Lung (tissue), 12 donors: Measurements from ENCODE around the gene CDK19. TPM values are rescaled to one million over a fixed set of nuclear protein-coding genes. Genes with fewer than 3 reads are reported as not detected.

ENCODE experiments used
- ATAC-seq: fragments of 200-7000 bp; cut with Tn5 transposase; one replicate; pipeline ENCODE4 v1.9.1; 2020; ENCODE audit warnings: moderate number of reproducible peaks; ENCODE audit not compliant: insufficient read depth, low FRiP score
- DNase-seq, 3 donors: peaks; one replicate each; pipeline ENCODE4 v3.0.0-alpha.2; 2013 to 2017
- H3K27ac ChIP-seq, 2 donors: one replicate each; pipeline ENCODE4 v1.5.1; 2013; ENCODE audit warnings: mild to moderate bottlenecking in 2 of 2, moderate library complexity in 2 of 2, control low read depth in 1 of 2, inconsistent platforms in 1 of 2, low read depth in 1 of 2, low read length in 1 of 2
- H3K27me3 ChIP-seq, 3 donors: one replicate each; pipeline ENCODE4 v1.5.1; 2013; ENCODE audit warnings: low read length in 2 of 3; ENCODE audit not compliant: control insufficient read depth in 3 of 3, insufficient read depth in 3 of 3
- H3K36me3 ChIP-seq, 4 donors: one replicate each; pipeline ENCODE4 v1.5.1; 2013; ENCODE audit warnings: low read length in 4 of 4, mild to moderate bottlenecking in 1 of 4, moderate library complexity in 1 of 4; ENCODE audit not compliant: control insufficient read depth in 4 of 4, insufficient read depth in 4 of 4
- H3K4me1 ChIP-seq, 5 donors: one replicate each; pipeline ENCODE4 v1.5.1; 2013; ENCODE audit warnings: low read length in 5 of 5, mild to moderate bottlenecking in 2 of 5, moderate library complexity in 1 of 5; ENCODE audit not compliant: control insufficient read depth in 5 of 5, insufficient read depth in 5 of 5
- H3K4me3 ChIP-seq: one replicate; pipeline ENCODE4 v1.5.1; 2013; ENCODE audit warnings: mild to moderate bottlenecking, control low read depth, moderate library complexity
- H3K9ac ChIP-seq, 2 donors: one replicate each; pipeline ENCODE4 v1.5.1; 2013; ENCODE audit warnings: low read length in 2 of 2, control low read depth in 1 of 2; ENCODE audit not compliant: insufficient read depth in 1 of 2
- H3K9me3 ChIP-seq, 4 donors: one replicate each; pipeline ENCODE4 v1.5.1; 2013; ENCODE audit warnings: low read length in 3 of 4, mild to moderate bottlenecking in 1 of 4, moderate library complexity in 1 of 4; ENCODE audit not compliant: control insufficient read depth in 4 of 4, insufficient read depth in 3 of 4
- CTCF ChIP-seq: IDR thresholded peaks from 2 replicates; pipeline ENCODE4 v1.5.1; 2012; ENCODE audit warnings: mild to moderate bottlenecking; ENCODE audit errors: control extremely low read depth, extremely low read depth
- WGBS, 2 donors: extraction: QIAGEN DNeasy Blood & Tissue Kit; methylation state at CpG; one replicate each; pipeline ENCODE4 v1.1.7; 2013; 5-methylcytosine and 5-hydroxymethylcytosine counted together
- polyA plus RNA-seq, 2 donors: library from polyadenylated mRNA; stranded (reverse); fragments of 200-250 nt; gene quantifications; one replicate each; pipeline ENCODE4 v1.2.1, GENCODE V29; 2013
- total RNA-seq, 2 donors: library from RNA; depleted of rRNA in 1 of 2; stranded (reverse); fragments of >200 nt in 1 of 2; gene quantifications; one replicate each; pipeline ENCODE4 v1.2.1, GENCODE V29; 2014 to 2021
- donor health status: control.
- donor health status: control.
- donor health status: Bipolar disorder and iron deficiency.
- donor health status: healthy.
- donor health status: DM: yes; HTN: yes; CAD: no.

Gene CDK19
- total and polyA plus RNA-seq, 4 donors: 6.0 to 37.9 (median 10.4) TPM

- H3K27ac ChIP-seq: no peak overlapping the region
Measured at GRCh38 chr6:110799655-110800054, 15.6 kb downstream of the CDK19 start.

GRCh38 chr6:110799189-110799588 lies 16.1 kb downstream of the CDK19 start:
- ATAC-seq (no peak), DNase-seq (no peak)
- 83 to 88% methylated on average over 2 of the region's 2 CpGs for WGBS, 2 donors
- Histone ChIP-seq H3K9ac (no peak overlapping the region), H3K27me3 (no peaks in the 10 kb centered on the region), H3K4me1 (peaks cover 0 to 1% (median 0%) of the 10 kb centered on the region in 5 donors), H3K4me3 (no peak overlapping the region), H3K27ac (no peak overlapping the region), H3K9me3 (no peaks in the 10 kb centered on the region), H3K36me3 (no peaks in the 10 kb centered on the region)
- no peak for TF ChIP-seq CTCF

More at GRCh38 chr6:110799655-110800054, 15.6 kb downstream of the CDK19 start:
- Histone ChIP-seq H3K4me1 (peaks cover 0 to 1% (median 0%) of the 10 kb centered on the region in 5 donors), H3K27me3 (no peaks in the 10 kb centered on the region), H3K4me3 (no peak overlapping the region), H3K9ac (no peak overlapping the region), H3K9me3 (no peaks in the 10 kb centered on the region), H3K36me3 (no peaks in the 10 kb centered on the region)
- no peak for ATAC-seq
- WGBS, 2 donors: 89 to 90% methylated on average over 5 of the region's 5 CpGs
- TF ChIP-seq CTCF: no peak
- no peak for DNase-seq

- WGBS, 2 donors: 98 to 100% methylated on average over 1 of the region's 1 CpG
- no peak for TF ChIP-seq CTCF
- no peak overlapping the region for H3K4me3 ChIP-seq
Measured at GRCh38 chr6:110795271-110795670, 20.0 kb downstream of the CDK19 start.

GRCh38 chr6:110786696-110787095 lies 28.6 kb downstream of the CDK19 start:
- DNase-seq (no peak), ATAC-seq (no peak)
- Histone ChIP-seq H3K4me3 (no peak overlapping the region), H3K27ac (no peak overlapping the region), H3K36me3 (no peaks in the 10 kb centered on the region), H3K9me3 (peaks cover 0 to 4% (median 0%) of the 10 kb centered on the region in 4 donors), H3K27me3 (no peaks in the 10 kb centered on the region), H3K4me1 (peaks cover 0 to 4% (median 3%) of the 10 kb centered on the region in 5 donors), H3K9ac (no peak overlapping the region)
- WGBS, 2 donors: 92 to 93% methylated on average over 1 of the region's 1 CpG
- TF ChIP-seq CTCF: no peak

More at GRCh38 chr6:110795271-110795670, 20.0 kb downstream of the CDK19 start:
- no peaks in the 10 kb centered on the region for H3K9me3 ChIP-seq
- no peak overlapping the region for H3K9ac ChIP-seq
- ATAC-seq (no peak), DNase-seq (no peak)
- H3K4me1 ChIP-seq: peaks cover 0 to 1% (median 0%) of the 10 kb centered on the region in 5 donors
- no peaks in the 10 kb centered on the region for H3K27me3 ChIP-seq
- no peaks in the 10 kb centered on the region for H3K36me3 ChIP-seq
- H3K27ac ChIP-seq: no peak overlapping the region
